ENCODE data around the gene TAGLN3.

DNA sequence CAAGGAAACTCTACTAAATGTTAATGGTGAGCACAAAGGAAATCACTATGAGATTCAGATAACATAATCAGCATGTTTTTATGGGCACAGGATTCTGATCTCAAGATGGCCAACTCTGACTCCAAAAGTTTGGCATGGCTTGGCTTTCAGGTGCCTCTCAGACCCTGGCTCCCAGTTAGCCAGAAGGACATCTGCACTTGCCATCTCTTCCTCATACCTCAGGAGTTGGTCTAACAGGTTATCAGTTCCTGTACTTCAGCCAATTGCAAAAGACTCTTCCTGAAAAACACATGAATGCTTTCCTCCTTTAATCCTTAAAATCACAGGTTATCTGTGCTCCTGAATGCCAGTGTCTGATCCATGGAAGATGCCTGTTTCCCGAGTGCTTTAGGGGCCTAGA lies 60.8 kb downstream of the TAGLN3 start:
- TF ChIP-seq, protein P1, sequence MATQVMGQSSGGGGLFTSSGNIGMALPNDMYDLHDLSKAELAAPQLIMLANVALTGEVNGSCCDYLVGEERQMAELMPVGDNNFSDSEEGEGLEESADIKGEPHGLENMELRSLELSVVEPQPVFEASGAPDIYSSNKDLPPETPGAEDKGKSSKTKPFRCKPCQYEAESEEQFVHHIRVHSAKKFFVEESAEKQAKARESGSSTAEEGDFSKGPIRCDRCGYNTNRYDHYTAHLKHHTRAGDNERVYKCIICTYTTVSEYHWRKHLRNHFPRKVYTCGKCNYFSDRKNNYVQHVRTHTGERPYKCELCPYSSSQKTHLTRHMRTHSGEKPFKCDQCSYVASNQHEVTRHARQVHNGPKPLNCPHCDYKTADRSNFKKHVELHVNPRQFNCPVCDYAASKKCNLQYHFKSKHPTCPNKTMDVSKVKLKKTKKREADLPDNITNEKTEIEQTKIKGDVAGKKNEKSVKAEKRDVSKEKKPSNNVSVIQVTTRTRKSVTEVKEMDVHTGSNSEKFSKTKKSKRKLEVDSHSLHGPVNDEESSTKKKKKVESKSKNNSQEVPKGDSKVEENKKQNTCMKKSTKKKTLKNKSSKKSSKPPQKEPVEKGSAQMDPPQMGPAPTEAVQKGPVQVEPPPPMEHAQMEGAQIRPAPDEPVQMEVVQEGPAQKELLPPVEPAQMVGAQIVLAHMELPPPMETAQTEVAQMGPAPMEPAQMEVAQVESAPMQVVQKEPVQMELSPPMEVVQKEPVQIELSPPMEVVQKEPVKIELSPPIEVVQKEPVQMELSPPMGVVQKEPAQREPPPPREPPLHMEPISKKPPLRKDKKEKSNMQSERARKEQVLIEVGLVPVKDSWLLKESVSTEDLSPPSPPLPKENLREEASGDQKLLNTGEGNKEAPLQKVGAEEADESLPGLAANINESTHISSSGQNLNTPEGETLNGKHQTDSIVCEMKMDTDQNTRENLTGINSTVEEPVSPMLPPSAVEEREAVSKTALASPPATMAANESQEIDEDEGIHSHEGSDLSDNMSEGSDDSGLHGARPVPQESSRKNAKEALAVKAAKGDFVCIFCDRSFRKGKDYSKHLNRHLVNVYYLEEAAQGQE (IDR thresholded peaks at IDR 0.05; ENCODE audit: insufficient read depth in 1 of 2, low read depth in 2 of 2, low read length in 1 of 2), result no peak
- TF ChIP-seq, protein P2, sequence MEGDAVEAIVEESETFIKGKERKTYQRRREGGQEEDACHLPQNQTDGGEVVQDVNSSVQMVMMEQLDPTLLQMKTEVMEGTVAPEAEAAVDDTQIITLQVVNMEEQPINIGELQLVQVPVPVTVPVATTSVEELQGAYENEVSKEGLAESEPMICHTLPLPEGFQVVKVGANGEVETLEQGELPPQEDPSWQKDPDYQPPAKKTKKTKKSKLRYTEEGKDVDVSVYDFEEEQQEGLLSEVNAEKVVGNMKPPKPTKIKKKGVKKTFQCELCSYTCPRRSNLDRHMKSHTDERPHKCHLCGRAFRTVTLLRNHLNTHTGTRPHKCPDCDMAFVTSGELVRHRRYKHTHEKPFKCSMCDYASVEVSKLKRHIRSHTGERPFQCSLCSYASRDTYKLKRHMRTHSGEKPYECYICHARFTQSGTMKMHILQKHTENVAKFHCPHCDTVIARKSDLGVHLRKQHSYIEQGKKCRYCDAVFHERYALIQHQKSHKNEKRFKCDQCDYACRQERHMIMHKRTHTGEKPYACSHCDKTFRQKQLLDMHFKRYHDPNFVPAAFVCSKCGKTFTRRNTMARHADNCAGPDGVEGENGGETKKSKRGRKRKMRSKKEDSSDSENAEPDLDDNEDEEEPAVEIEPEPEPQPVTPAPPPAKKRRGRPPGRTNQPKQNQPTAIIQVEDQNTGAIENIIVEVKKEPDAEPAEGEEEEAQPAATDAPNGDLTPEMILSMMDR (IDR thresholded peaks at IDR 0.05), result no peak
